ENCODE results near the gene PIK3R6.

GRCh38 chr17:8872036-8872704 is 4.7 kb upstream of the PIK3R6 start:
- TF ChIP-seq EZH2 (IDR thresholded peaks at IDR 0.05; ENCODE audit: low read length) (no peak), CTCF (optimal IDR thresholded peaks at IDR 0.05 in 1 of 3, IDR thresholded peaks at IDR 0.05 in 1 of 3, conservative IDR thresholded peaks at IDR 0.05 in 1 of 3; ENCODE audit: extremely low read depth in 1 of 3, insufficient read depth in 2 of 3, low read length in 3 of 3) (no peak)
